ENCODE measurements around the gene KCTD3. TPM values are rescaled to one million over a fixed set of nuclear protein-coding genes. Genes with fewer than 3 reads are reported as not detected.

The KCTD3 gene
- total and polyA plus RNA-seq, 5 experiments from 2014 or later, result 0.34 to 1.6 (median 1.4) TPM

DNA sequence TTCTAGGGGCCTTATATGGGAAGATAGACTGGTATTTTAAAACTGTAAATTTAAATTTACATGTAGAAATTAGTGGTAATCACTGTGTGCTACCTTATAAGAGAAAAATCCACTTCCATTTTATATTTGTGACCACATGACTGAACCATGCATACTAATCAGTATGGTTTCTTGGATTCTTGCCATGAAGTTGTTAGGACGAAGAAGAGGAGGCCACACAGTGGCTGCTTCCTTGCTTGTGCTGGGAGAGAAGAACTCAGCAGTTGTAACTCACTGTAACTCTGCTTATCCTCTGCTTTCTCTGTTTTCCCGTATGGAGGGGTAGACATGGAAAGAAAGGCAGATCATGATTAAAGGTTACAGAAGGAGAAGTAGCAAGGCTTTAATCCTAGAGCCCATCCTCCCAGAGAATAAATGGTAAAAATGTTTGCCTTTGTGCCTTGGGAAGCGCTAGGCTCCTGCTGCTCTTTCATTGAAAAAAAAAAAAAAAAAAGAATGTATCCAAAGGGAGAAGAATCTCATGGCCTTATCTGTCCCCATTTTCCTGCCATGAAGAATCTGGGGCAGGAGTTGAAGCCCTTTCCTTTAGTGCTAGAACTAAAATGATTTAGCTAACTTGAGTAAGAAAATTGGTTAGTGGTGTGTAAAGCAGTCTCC is 32.4 kb downstream of the KCTD3 start:
- Mint-ChIP-seq H3K27me3 (no peaks in the 10 kb centered on the region), H3K27ac (no peak overlapping the region), H3K4me3 (no peak overlapping the region), H3K36me3 (peaks cover 0 to 20% (median 10%) of the 10 kb centered on the region in 3 donors), H3K4me1 (peaks cover 0 to 2% (median 0%) of the 10 kb centered on the region in 4 donors), H3K9me3 (no peaks in the 10 kb centered on the region)
- POLR2A ChIA-PET, result no interaction called here
- DNase-seq (no peak), ATAC-seq (no peak)

GRCh38 chr1:215600258-215600792 is 33.2 kb downstream of the KCTD3 start:
- no peaks in the 10 kb centered on the region for H3K9me3 Mint-ChIP-seq
- no peaks in the 10 kb centered on the region for H3K27me3 Mint-ChIP-seq
- ATAC-seq, result no peak
- POLR2A ChIA-PET, result no interaction called here
- peaks cover 0 to 20% (median 12%) of the 10 kb centered on the region in 3 donors for H3K36me3 Mint-ChIP-seq
- H3K27ac Mint-ChIP-seq, result peak overlapping the region in 1 of 10 donors; percentile 24
- no peak overlapping the region for H3K4me3 Mint-ChIP-seq
- peaks cover 0 to 2% (median 0%) of the 10 kb centered on the region in 4 donors for H3K4me1 Mint-ChIP-seq
- no peak for DNase-seq

GRCh38 chr1:215600867-215601266 is 33.8 kb downstream of the KCTD3 start:
- peaks cover 0 to 2% (median 0%) of the 10 kb centered on the region in 4 donors for H3K4me1 Mint-ChIP-seq
- H3K27ac Mint-ChIP-seq, result no peak overlapping the region
- H3K4me3 Mint-ChIP-seq, result no peak overlapping the region
- H3K27me3 Mint-ChIP-seq, result no peaks in the 10 kb centered on the region
- ATAC-seq (no peak), DNase-seq (no peak)
- peaks cover 0 to 19% (median 13%) of the 10 kb centered on the region in 3 donors for H3K36me3 Mint-ChIP-seq
- H3K9me3 Mint-ChIP-seq, result no peaks in the 10 kb centered on the region
- POLR2A ChIA-PET, result no interaction called here

DNA sequence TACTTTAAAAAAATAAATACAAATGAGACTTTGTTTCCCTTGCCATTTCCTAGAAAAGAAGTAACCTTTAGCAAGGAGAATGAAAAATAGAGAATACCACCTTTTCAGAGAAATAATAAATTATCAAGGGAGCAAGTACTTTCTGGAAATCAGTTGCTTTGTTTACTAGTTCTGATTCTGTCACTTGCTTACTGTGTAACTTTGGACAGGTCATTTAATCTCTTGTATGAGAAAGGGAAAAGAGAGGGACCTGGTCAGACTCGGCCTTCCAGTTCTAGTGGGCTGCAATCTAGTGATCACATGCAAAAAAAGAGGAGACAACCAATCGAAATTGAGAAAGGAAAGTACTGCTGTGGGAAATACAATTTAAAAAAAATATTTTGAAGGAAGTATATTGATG is 34.2 kb downstream of the KCTD3 start:
- POLR2A ChIA-PET, result no interaction called here

DNA sequence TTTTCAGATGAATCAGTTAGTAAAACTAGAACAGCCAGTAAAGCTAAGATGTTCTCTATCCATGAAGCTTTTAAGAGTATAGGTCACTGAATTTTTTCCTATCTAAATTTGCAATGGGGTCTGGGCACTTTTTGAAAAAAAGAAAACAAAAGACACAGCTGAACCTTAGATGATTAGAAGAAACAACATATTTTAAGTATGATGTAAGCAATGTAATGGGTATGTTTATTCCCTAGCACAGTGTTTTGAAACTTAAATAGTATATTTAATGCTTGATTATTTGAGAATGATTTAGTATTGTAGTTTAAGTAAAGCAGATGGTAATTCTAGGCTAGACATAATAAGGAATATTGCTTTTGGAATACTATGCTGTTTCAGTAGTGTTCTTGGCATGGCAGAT is 36.2 kb downstream of the KCTD3 start:
- POLR2A ChIA-PET, result no interaction called here
- ATAC-seq (no peak), DNase-seq (no peak)
- Mint-ChIP-seq H3K4me3 (no peak overlapping the region), H3K36me3 (peaks cover 0 to 5% (median 5%) of the 10 kb centered on the region in 3 donors), H3K27me3 (no peaks in the 10 kb centered on the region), H3K9me3 (no peaks in the 10 kb centered on the region), H3K27ac (no peak overlapping the region), H3K4me1 (peaks cover 0 to 2% (median 0%) of the 10 kb centered on the region in 4 donors)

More for the DNA sequence above, 34.2 kb downstream of the KCTD3 start:
- no peak for ATAC-seq
- no peak overlapping the region for H3K4me3 Mint-ChIP-seq
- no peak overlapping the region for H3K27ac Mint-ChIP-seq
- no peaks in the 10 kb centered on the region for H3K27me3 Mint-ChIP-seq
- no peaks in the 10 kb centered on the region for H3K9me3 Mint-ChIP-seq
- no peak for DNase-seq
- H3K36me3 Mint-ChIP-seq, result peaks cover 0 to 15% (median 13%) of the 10 kb centered on the region in 3 donors
- peaks cover 0 to 2% (median 0%) of the 10 kb centered on the region in 4 donors for H3K4me1 Mint-ChIP-seq

DNA sequence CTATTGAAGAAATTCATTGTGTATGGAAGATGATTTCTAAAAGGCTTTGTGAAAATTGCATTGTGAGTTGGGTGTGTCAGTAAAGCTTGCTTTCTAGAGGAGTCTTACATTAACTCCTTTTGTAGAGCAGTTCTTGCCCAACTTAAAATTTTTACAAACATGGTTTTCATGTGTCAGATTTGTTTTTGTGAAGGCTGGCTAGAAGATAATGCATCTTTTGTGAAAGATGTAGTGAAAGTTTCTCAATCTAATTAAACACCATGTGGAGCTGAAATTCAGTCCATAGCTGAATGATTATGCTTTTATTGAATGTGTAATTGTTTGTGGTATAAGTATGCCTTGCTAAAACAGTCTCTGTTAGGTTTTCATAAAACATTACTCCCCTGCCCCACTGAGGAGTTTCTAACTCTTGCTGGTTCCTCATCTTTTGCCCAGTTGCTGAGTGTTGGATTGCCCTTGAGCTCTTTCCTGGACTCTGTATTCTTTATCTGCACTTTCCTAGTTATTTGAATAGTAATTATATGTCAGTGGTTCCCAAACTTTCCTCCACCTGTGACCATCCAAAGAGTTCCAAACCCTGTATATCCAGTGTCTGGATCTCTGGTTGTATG is 38.0 kb downstream of the KCTD3 start:
- no peak for DNase-seq
- Mint-ChIP-seq H3K9me3 (no peaks in the 10 kb centered on the region), H3K4me3 (no peak overlapping the region), H3K36me3 (peaks cover 0 to 17% (median 5%) of the 10 kb centered on the region in 3 donors), H3K27me3 (no peaks in the 10 kb centered on the region), H3K27ac (no peak overlapping the region), H3K4me1 (peaks cover 0 to 2% (median 0%) of the 10 kb centered on the region in 4 donors)
- POLR2A ChIA-PET, result no interaction called here
- no peak for ATAC-seq

- POLR2A ChIA-PET, result no interaction called here
- no peaks in the 10 kb centered on the region for H3K27me3 Mint-ChIP-seq
- H3K4me1 Mint-ChIP-seq, result no peaks in the 10 kb centered on the region
- no peak for ATAC-seq
- H3K36me3 Mint-ChIP-seq, result peaks cover 0 to 19% (median 5%) of the 10 kb centered on the region in 3 donors
- no peak overlapping the region for H3K4me3 Mint-ChIP-seq
- DNase-seq, result no peak
- H3K27ac Mint-ChIP-seq, result no peak overlapping the region
- no peaks in the 10 kb centered on the region for H3K9me3 Mint-ChIP-seq
Measured at GRCh38 chr1:215606036-215606435, 38.9 kb downstream of the KCTD3 start.

GRCh38 chr1:215606564-215607168 is 39.6 kb downstream of the KCTD3 start:
- DNase-seq (no peak), ATAC-seq (no peak)
- H3K9me3 Mint-ChIP-seq, result no peaks in the 10 kb centered on the region
- no peaks in the 10 kb centered on the region for H3K27me3 Mint-ChIP-seq
- no peak overlapping the region for H3K27ac Mint-ChIP-seq
- POLR2A ChIA-PET, result no interaction called here
- H3K4me3 Mint-ChIP-seq, result no peak overlapping the region
- peaks cover 0 to 19% (median 5%) of the 10 kb centered on the region in 3 donors for H3K36me3 Mint-ChIP-seq
- H3K4me1 Mint-ChIP-seq, result no peaks in the 10 kb centered on the region

- Mint-ChIP-seq H3K36me3 (peaks cover 0 to 24% (median 8%) of the 10 kb centered on the region in 3 donors), H3K4me1 (no peaks in the 10 kb centered on the region), H3K27me3 (no peaks in the 10 kb centered on the region), H3K4me3 (no peak overlapping the region), H3K27ac (no peak overlapping the region), H3K9me3 (no peaks in the 10 kb centered on the region)
- POLR2A ChIA-PET, result no interaction called here
- DNase-seq (no peak), ATAC-seq (no peak)
Measured at GRCh38 chr1:215607412-215607811, 40.3 kb downstream of the KCTD3 start.

GRCh38 chr1:215608646-215609045 is 41.5 kb downstream of the KCTD3 start:
- H3K27me3 Mint-ChIP-seq, result no peaks in the 10 kb centered on the region
- DNase-seq, result no peak

GRCh38 chr1:215612391-215612790 is 45.3 kb downstream of the KCTD3 start:
- no peak for ATAC-seq
- POLR2A ChIA-PET, result no interaction called here
- DNase-seq, result no peak
- Mint-ChIP-seq H3K4me1 (no peaks in the 10 kb centered on the region), H3K27ac (no peak overlapping the region), H3K4me3 (no peak overlapping the region), H3K9me3 (no peaks in the 10 kb centered on the region), H3K36me3 (peaks cover 0 to 44% (median 18%) of the 10 kb centered on the region in 3 donors), H3K27me3 (no peaks in the 10 kb centered on the region)

More at GRCh38 chr1:215608646-215609045, 41.5 kb downstream of the KCTD3 start:
- no peak for ATAC-seq
- POLR2A ChIA-PET, result no interaction called here
- H3K9me3 Mint-ChIP-seq, result no peaks in the 10 kb centered on the region
- H3K4me1 Mint-ChIP-seq, result no peaks in the 10 kb centered on the region
- no peak overlapping the region for H3K4me3 Mint-ChIP-seq
- H3K27ac Mint-ChIP-seq, result no peak overlapping the region
- H3K36me3 Mint-ChIP-seq, result peaks cover 0 to 36% (median 13%) of the 10 kb centered on the region in 3 donors

DNA sequence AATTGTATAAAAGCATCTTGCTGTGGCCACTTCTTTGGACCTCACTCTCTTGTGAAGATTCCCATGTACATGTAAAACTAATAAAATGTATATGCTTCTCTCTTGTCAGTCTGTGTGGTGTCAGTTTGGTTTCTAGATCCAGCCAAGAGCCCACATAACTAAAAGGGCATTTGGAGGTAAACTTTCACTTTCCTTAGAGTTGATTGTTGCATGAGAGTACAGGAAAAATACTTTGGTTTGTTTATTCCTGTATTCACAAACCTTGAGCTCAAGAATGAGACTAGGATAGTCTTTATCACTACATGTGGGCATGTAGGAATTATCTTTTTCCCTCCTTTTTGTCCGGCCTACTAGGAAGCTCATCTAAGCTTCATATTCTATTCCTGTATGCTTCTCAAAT is 50.9 kb downstream of the KCTD3 start:
- Mint-ChIP-seq H3K9me3 (peaks cover 0 to 2% (median 0%) of the 10 kb centered on the region in 9 donors), H3K4me1 (no peaks in the 10 kb centered on the region)
- POLR2A ChIA-PET, result no interaction called here

DNA sequence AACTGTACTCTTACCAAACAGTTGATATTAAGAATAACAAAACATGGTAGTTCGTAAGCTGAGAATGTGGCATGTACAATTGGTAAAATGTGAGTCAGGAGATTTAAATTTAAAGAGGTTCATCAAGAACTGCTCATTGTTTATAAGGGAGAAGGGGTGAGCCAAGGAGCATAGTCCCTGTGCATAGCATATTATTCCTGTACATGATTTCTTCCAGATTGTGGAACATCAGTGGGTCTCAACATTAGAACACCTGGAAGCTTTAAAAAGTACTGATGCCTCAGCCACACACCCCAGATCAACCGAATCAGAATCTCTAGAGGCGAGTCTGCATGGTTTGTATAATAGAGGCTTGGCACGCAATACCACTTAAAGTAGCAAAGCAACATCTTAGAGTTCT is 56.1 kb downstream of the KCTD3 start:
- no peak overlapping the region for H3K27ac Mint-ChIP-seq
- ATAC-seq (no peak), DNase-seq (no peak)
- H3K4me3 Mint-ChIP-seq, result no peak overlapping the region
- no peaks in the 10 kb centered on the region for H3K4me1 Mint-ChIP-seq
- peaks cover 0 to 2% (median 0%) of the 10 kb centered on the region in 9 donors for H3K9me3 Mint-ChIP-seq
- H3K36me3 Mint-ChIP-seq, result peaks cover 0 to 13% (median 8%) of the 10 kb centered on the region in 3 donors
- H3K27me3 Mint-ChIP-seq, result no peaks in the 10 kb centered on the region
- POLR2A ChIA-PET, result no interaction called here

More for the DNA sequence above, 50.9 kb downstream of the KCTD3 start:
- peaks cover 0 to 33% (median 23%) of the 10 kb centered on the region in 3 donors for H3K36me3 Mint-ChIP-seq
- H3K4me3 Mint-ChIP-seq, result no peak overlapping the region
- no peaks in the 10 kb centered on the region for H3K27me3 Mint-ChIP-seq
- no peak overlapping the region for H3K27ac Mint-ChIP-seq
- ATAC-seq (no peak), DNase-seq (no peak)

Measured in naive thymus-derived CD8-positive, alpha-beta T cell (primary cell).